ENCODE results near the gene MASTL.

Gene MASTL

GRCh38 chr10:27225642-27226257 is 70.6 kb downstream of the MASTL start:
- no peak for DNase-seq

GRCh38 chr10:27230022-27230421 is 74.9 kb downstream of the MASTL start:
- TF ChIP-seq CTCF (IDR thresholded peaks at IDR 0.05; ENCODE audit: borderline replicate concordance, extremely low read depth, low read length, poor library complexity, severe bottlenecking) (no peak), EZH2 (IDR thresholded peaks at IDR 0.05; ENCODE audit: borderline replicate concordance, low read depth, low read length, severe bottlenecking) (no peak)
- Histone ChIP-seq H3K4me2 (ENCODE audit: insufficient read depth, low read length) (no peak overlapping the region), H4K20me1 (ENCODE audit: insufficient read depth, low read length) (no peaks in the 10 kb centered on the region), H2AFZ (ENCODE audit: low read depth, low read length) (no peak overlapping the region), H3K79me2 (ENCODE audit: insufficient read depth, low read length) (no peaks in the 10 kb centered on the region; the same call in 1 of the 2 replicates), H3K9me3 (ENCODE audit: insufficient read depth, low read length, severe bottlenecking) (no peaks in the 10 kb centered on the region), H3K36me3 (ENCODE audit: insufficient read depth, low read length) (peaks cover 53% of the 10 kb centered on the region), H3K27ac (ENCODE audit: low read length) (no peak overlapping the region), H3K4me1 (ENCODE audit: insufficient read depth, low read length) (no peaks in the 10 kb centered on the region), H3K27me3 (ENCODE audit: insufficient read depth, low read length, poor library complexity) (no peaks in the 10 kb centered on the region), H3K9ac (ENCODE audit: low read depth, low read length) (no peak overlapping the region), H3K4me3 (ENCODE audit: low read depth in 1 of 2, low read length in 2 of 2) (no peak overlapping the region)
- DNase-seq: no peak
- ATAC-seq (ENCODE audit: insufficient read depth, low read depth): no peak

More at GRCh38 chr10:27225642-27226257, 70.6 kb downstream of the MASTL start:
- Histone ChIP-seq H3K27me3 (ENCODE audit: insufficient read depth, low read length, poor library complexity) (no peaks in the 10 kb centered on the region), H3K9ac (ENCODE audit: low read depth, low read length) (no peak overlapping the region), H3K4me3 (ENCODE audit: low read depth in 1 of 2, low read length in 2 of 2) (no peak overlapping the region), H3K36me3 (ENCODE audit: insufficient read depth, low read length) (peaks cover 59% of the 10 kb centered on the region), H2AFZ (ENCODE audit: low read depth, low read length) (no peak overlapping the region), H3K4me2 (ENCODE audit: insufficient read depth, low read length) (no peak overlapping the region), H4K20me1 (ENCODE audit: insufficient read depth, low read length) (no peaks in the 10 kb centered on the region), H3K79me2 (ENCODE audit: insufficient read depth, low read length) (no peaks in the 10 kb centered on the region; the same call in 1 of the 2 replicates), H3K4me1 (ENCODE audit: insufficient read depth, low read length) (no peaks in the 10 kb centered on the region), H3K9me3 (ENCODE audit: insufficient read depth, low read length, severe bottlenecking) (no peaks in the 10 kb centered on the region), H3K27ac (ENCODE audit: low read length) (no peak overlapping the region)
- peak; percentile 66; the same call in 2 of the 3 replicates for ATAC-seq (ENCODE audit: insufficient read depth, low read depth)
- TF ChIP-seq CTCF (IDR thresholded peaks at IDR 0.05; ENCODE audit: borderline replicate concordance, extremely low read depth, low read length, poor library complexity, severe bottlenecking): no peak
- TF ChIP-seq EZH2 (IDR thresholded peaks at IDR 0.05; ENCODE audit: borderline replicate concordance, low read depth, low read length, severe bottlenecking): no peak

GRCh38 chr10:27235706-27236105 is 80.6 kb downstream of the MASTL start:
- TF ChIP-seq EZH2 (IDR thresholded peaks at IDR 0.05; ENCODE audit: borderline replicate concordance, low read depth, low read length, severe bottlenecking): no peak
- TF ChIP-seq CTCF (IDR thresholded peaks at IDR 0.05; ENCODE audit: borderline replicate concordance, extremely low read depth, low read length, poor library complexity, severe bottlenecking): no peak
- peaks cover 30% of the 10 kb centered on the region for H3K36me3 ChIP-seq (ENCODE audit: insufficient read depth, low read length)
- no peak for ATAC-seq (ENCODE audit: insufficient read depth, low read depth)
- H3K27ac ChIP-seq (ENCODE audit: low read length): no peak overlapping the region
- no peak overlapping the region for H3K9ac ChIP-seq (ENCODE audit: low read depth, low read length)
- peaks cover 43% of the 10 kb centered on the region for H3K79me2 ChIP-seq (ENCODE audit: insufficient read depth, low read length)
- no peak overlapping the region for H3K4me3 ChIP-seq (ENCODE audit: low read depth in 1 of 2, low read length in 2 of 2)
- H4K20me1 ChIP-seq (ENCODE audit: insufficient read depth, low read length): no peaks in the 10 kb centered on the region
- DNase-seq: no peak
- H3K4me2 ChIP-seq (ENCODE audit: insufficient read depth, low read length): no peak overlapping the region
- peaks cover 19% of the 10 kb centered on the region for H3K4me1 ChIP-seq (ENCODE audit: insufficient read depth, low read length)
- no peak overlapping the region for H2AFZ ChIP-seq (ENCODE audit: low read depth, low read length)
- H3K27me3 ChIP-seq (ENCODE audit: insufficient read depth, low read length, poor library complexity): no peaks in the 10 kb centered on the region
- no peaks in the 10 kb centered on the region for H3K9me3 ChIP-seq (ENCODE audit: insufficient read depth, low read length, severe bottlenecking)
